GM12878 (cell line): Measurements from ENCODE around the gene MTR. TPM values are rescaled to one million over a fixed set of nuclear protein-coding genes. Genes with fewer than 3 reads are reported as not detected.

Source experiments
- ATAC-seq: fragments of 200-7000 bp; cut with Tn5 transposase; 3 replicates; pipeline ENCODE4 v1.9.1; 2020; ENCODE audit warnings: mild to moderate bottlenecking, moderate library complexity
- BruUV-seq: library from RNA; stranded (reverse); fragments of 400-500 nt; replicated peaks from 2 replicates; lab custom pipeline; 2021; lab: Mats Ljungman, UMichigan
- CTCF ChIA-PET: fragments of 300-600 bp; sonication (Branson Sonifier 250); formaldehyde crosslinking; extraction: SDS; loops from one replicate; lab custom pipeline; 2021; ENCODE audit warnings: inconsistent platforms; lab: Yijun Ruan, JAX
- POLR2A ChIA-PET: fragments of 350-600 bp; formaldehyde crosslinking; extraction: SDS; loops from one replicate; lab custom pipeline; 2021; ENCODE audit warnings: inconsistent platforms; lab: Charles Lee
- RAD21 ChIA-PET: fragments of 300-600 bp; sonication (Branson Sonifier 250); formaldehyde crosslinking; loops from one replicate; lab custom pipeline; 2023; ENCODE audit warnings: antibody characterized with exemption; ENCODE audit not compliant: unreplicated experiment; lab: Charles Lee
- SMC1A ChIA-PET: fragments of 300-600 bp; sonication (Branson Sonifier 250); formaldehyde crosslinking; loops from one replicate; lab custom pipeline; 2023; ENCODE audit not compliant: unreplicated experiment, uncharacterized antibody; lab: Charles Lee
- DNase-seq: peaks from one replicate; pipeline ENCODE4 v3.0.0-alpha.2; 2011; ENCODE audit warnings: low read depth, low spot score
- FAIRE-seq: peaks from 3 replicates; lab custom pipeline; 2011; peaks lifted over from hg19 to GRCh38; lab: Jason Lieb, UNC
- H2AFZ ChIP-seq: 2 replicates; pipeline ENCODE4 v1.6.0; 2011; ENCODE audit warnings: low read depth, low read length, control low read depth; ENCODE audit not compliant: control insufficient read depth
- H3K27ac ChIP-seq: 2 replicates; pipeline ENCODE4 v1.5.1; 2011; ENCODE audit warnings: control low read depth; ENCODE audit not compliant: control insufficient read depth, insufficient read depth
- H3K27me3 ChIP-seq, 2 experiments: replicated peaks in 1 of 2; 2 replicates each; pipeline versions ENCODE4 v1.6.0 to v1.6.1; 2011; ENCODE audit warnings: low read length in 1 of 2; ENCODE audit not compliant: control insufficient read depth in 2 of 2, insufficient read depth in 2 of 2
- H3K36me3 ChIP-seq, 2 experiments: 2 replicates each; pipeline ENCODE4 v1.5.1; 2011; ENCODE audit warnings: low read length in 1 of 2; ENCODE audit not compliant: control insufficient read depth in 2 of 2, insufficient read depth in 2 of 2
- H3K4me1 ChIP-seq: 2 replicates; pipeline ENCODE4 v1.6.1; 2011; ENCODE audit warnings: mild to moderate bottlenecking, low read length, moderate library complexity, mixed read lengths; ENCODE audit not compliant: control insufficient read depth, insufficient read depth
- H3K4me2 ChIP-seq: 2 replicates; pipeline ENCODE4 v1.6.0; 2011; ENCODE audit warnings: control low read depth; ENCODE audit not compliant: control insufficient read depth, insufficient read depth
- H3K4me3 ChIP-seq: fragments of 200-600 bp; sonication (generic); 2 replicates; pipeline ENCODE4 v1.5.1; 2016
- H3K79me2 ChIP-seq: 2 replicates; pipeline ENCODE4 v1.6.0; 2011; ENCODE audit warnings: low read length; ENCODE audit not compliant: control insufficient read depth, insufficient read depth
- H3K9ac ChIP-seq: 2 replicates; pipeline ENCODE4 v1.8.0; 2011; ENCODE audit warnings: low read length, control low read depth, mixed read lengths; ENCODE audit not compliant: control insufficient read depth, insufficient read depth
- H3K9me3 ChIP-seq: replicated peaks from 3 replicates; pipeline ENCODE4 v1.5.1; 2011; ENCODE audit warnings: mild to moderate bottlenecking, low read length; ENCODE audit not compliant: control insufficient read depth, insufficient read depth
- H4K20me1 ChIP-seq: 2 replicates; pipeline ENCODE4 v1.6.0; 2011; ENCODE audit not compliant: control insufficient read depth, insufficient read depth
- GABPA ChIP-seq: IDR thresholded peaks from 2 replicates; pipeline ENCODE4 v1.6.1; 2014; ENCODE audit warnings: antibody characterized with exemption, low read depth, mild to moderate bottlenecking, inconsistent platforms
- HDAC2 ChIP-seq: fragments of 200-600 bp; sonication (generic); IDR thresholded peaks from 2 replicates; pipeline ENCODE4 v1.6.1; 2017
- KLF5 ChIP-seq: fragments of 450-650 bp; IDR thresholded peaks from 2 replicates; pipeline ENCODE4 v1.6.1; 2014; ENCODE audit warnings: mild to moderate bottlenecking; ENCODE audit not compliant: partially characterized antibody
- MLLT1 ChIP-seq: fragments of 450-650 bp; IDR thresholded peaks from 2 replicates; pipeline ENCODE4 v1.6.1; 2016; ENCODE audit warnings: mild to moderate bottlenecking
- RAD21 ChIP-seq: IDR thresholded peaks from 2 replicates; pipeline ENCODE4 v1.6.1; 2011; ENCODE audit warnings: mild to moderate bottlenecking, low read depth, low read length, moderate library complexity; ENCODE audit not compliant: insufficient read depth
- ZBTB4 ChIP-seq: fragments of 450-650 bp; formaldehyde crosslinking; IDR thresholded peaks from 2 replicates; pipeline ENCODE4 v1.4.0; 2022; ENCODE audit warnings: mild to moderate bottlenecking, moderate library complexity
- WGBS: methylation state at CpG from one replicate; pipeline ENCODE4 v1.1.6; 2016; ENCODE audit warnings: low lambda C conversion rate; ENCODE audit not compliant: insufficient replicate concordance, insufficient coverage; ENCODE audit errors: missing lambda C conversion rate; 5-methylcytosine and 5-hydroxymethylcytosine counted together
- in situ Hi-C: fragments of 300-500 bp; cut with MboI; formaldehyde crosslinking; loops from 9 replicates; pipeline ENCODE4 v1.14.3; 2018; ENCODE audit warnings: mixed read lengths
- intact Hi-C: fragments of 100-400 bp; cut with micrococcal nuclease; formaldehyde crosslinking; loops from one replicate; pipeline ENCODE4 v1.14.2; 2022; ENCODE audit not compliant: unreplicated experiment
- polyA plus RNA-seq, 11 experiments: library from polyadenylated mRNA; depleted of rRNA in 4 of 11; unstranded in 6 of 11; stranded (reverse) in 5 of 11; fragments of >200 nt; fragmentation: Nextera tagmentation in 4 of 11; fragmentation: Illumina TruSeq in 1 of 11; extraction: Ambion mirVana in 4 of 11; extraction: Trizol in 1 of 11; gene quantifications; 1 replicate in 1 of 11; 2 replicates in 10 of 11; pipeline versions ENCODE4 v1.2.1 to v1.2.3, GENCODE V29; 2011 to 2016; ENCODE audit warnings: inconsistent platforms in 2 of 11, missing spikeins in 2 of 11, low read depth in 1 of 11
- total RNA-seq, 4 experiments: library from RNA; depleted of rRNA in 3 of 4; stranded (reverse); fragments of >200 nt in 3 of 4; fragmentation: Illumina TruSeq in 1 of 4; extraction: Trizol in 1 of 4; gene quantifications; 2 replicates each; pipeline versions ENCODE4 v1.2.1 to v1.2.3, GENCODE V29; 2013 to 2021
- TF ChIP-seq, protein P1 (sequence below): IDR thresholded peaks from 2 replicates; pipeline ENCODE4 v1.6.1; 2012; ENCODE audit warnings: low read depth, low read length, improper control_type of control experiment
- TF ChIP-seq, protein P2 (sequence below): fragments of 450-650 bp; IDR thresholded peaks from 2 replicates; pipeline ENCODE4 v1.6.1; 2017; ENCODE audit warnings: mild to moderate bottlenecking

MTR gene
- total and polyA plus RNA-seq, 10 of the 15 experiments (the other 5 are each of a cell fraction or from before 2014, with no cell fraction given): 2.4 to 38.7 (median 16.5) TPM

DNA sequence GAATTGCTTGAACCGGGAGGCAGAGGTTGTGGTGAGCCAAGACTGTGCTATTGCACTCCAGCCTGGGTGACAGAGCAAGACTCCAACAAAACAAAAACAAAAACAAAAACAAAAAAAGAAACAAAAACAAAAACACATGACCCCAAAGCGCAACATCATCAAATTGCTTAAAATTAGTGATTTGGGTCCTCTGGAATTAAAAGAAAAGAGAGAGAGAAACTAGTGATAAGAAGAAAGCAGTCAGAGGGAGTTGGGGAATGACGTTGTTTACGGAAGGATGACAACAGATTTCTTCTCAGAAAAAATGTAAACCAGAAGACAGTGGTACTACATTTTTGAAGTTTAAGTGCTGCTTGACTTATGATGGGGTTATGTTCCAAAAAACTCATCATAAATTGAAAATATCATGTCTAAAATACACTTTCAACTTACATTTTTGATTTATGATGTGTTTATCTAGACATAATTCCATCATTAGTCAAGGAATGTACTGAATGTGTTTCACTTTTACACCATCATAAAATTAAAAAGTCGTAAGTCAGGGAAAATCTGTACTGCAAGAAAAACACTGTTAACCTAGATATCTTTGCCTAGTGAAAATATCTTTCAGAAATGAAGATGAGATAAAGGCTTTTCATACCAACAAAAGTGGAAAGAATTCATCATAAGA is 121.2 kb downstream of the MTR start:
- DNase-seq (no peak), ATAC-seq (no peak), FAIRE-seq (no peak)
- TF ChIP-seq GABPA (no peak), RAD21 (no peak), MLLT1 (no peak), KLF5 (no peak), HDAC2 (no peak), ZBTB4 (CRISPR knock-in tag) (no peak)
- TF ChIP-seq, protein P1, sequence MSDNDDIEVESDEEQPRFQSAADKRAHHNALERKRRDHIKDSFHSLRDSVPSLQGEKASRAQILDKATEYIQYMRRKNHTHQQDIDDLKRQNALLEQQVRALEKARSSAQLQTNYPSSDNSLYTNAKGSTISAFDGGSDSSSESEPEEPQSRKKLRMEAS: no peak
- TF ChIP-seq, protein P2, sequence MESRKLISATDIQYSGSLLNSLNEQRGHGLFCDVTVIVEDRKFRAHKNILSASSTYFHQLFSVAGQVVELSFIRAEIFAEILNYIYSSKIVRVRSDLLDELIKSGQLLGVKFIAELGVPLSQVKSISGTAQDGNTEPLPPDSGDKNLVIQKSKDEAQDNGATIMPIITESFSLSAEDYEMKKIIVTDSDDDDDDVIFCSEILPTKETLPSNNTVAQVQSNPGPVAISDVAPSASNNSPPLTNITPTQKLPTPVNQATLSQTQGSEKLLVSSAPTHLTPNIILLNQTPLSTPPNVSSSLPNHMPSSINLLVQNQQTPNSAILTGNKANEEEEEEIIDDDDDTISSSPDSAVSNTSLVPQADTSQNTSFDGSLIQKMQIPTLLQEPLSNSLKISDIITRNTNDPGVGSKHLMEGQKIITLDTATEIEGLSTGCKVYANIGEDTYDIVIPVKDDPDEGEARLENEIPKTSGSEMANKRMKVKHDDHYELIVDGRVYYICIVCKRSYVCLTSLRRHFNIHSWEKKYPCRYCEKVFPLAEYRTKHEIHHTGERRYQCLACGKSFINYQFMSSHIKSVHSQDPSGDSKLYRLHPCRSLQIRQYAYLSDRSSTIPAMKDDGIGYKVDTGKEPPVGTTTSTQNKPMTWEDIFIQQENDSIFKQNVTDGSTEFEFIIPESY: no peak
- Histone ChIP-seq H3K4me3 (no peak overlapping the region), H3K36me3 (no peaks in the 10 kb centered on the region), H3K27ac (no peak overlapping the region), H3K9me3 (no peaks in the 10 kb centered on the region; the same call in 2 of the 3 replicates), H3K4me2 (no peak overlapping the region), H3K9ac (no peak overlapping the region), H3K4me1 (no peaks in the 10 kb centered on the region), H3K79me2 (no peaks in the 10 kb centered on the region), H3K27me3 (no peaks in the 10 kb centered on the region), H2AFZ (no peak overlapping the region), H4K20me1 (no peaks in the 10 kb centered on the region)
- intact Hi-C loops: no loop called here
- 61% methylated on average over 5 of the region's 5 CpGs for WGBS
- POLR2A ChIA-PET: no interaction called here
- SMC1A ChIA-PET: no interaction called here
- RAD21 ChIA-PET: no interaction called here
- CTCF ChIA-PET: no interaction called here
- BruUV-seq: no TSS peak
- in situ Hi-C loops: no loop called here
